IPS-11a (cell line): ENCODE data around the gene BRPF1.
A peak's percentile ranks its signal among the peaks of the same experiment; 100 is the strongest.

Experiments
- H3K4me3 ChIP-seq: one replicate; pipeline ENCODE4 v1.5.1; 2013; ENCODE audit warnings: low read depth, low read length, control low read depth

BRPF1 gene

DNA sequence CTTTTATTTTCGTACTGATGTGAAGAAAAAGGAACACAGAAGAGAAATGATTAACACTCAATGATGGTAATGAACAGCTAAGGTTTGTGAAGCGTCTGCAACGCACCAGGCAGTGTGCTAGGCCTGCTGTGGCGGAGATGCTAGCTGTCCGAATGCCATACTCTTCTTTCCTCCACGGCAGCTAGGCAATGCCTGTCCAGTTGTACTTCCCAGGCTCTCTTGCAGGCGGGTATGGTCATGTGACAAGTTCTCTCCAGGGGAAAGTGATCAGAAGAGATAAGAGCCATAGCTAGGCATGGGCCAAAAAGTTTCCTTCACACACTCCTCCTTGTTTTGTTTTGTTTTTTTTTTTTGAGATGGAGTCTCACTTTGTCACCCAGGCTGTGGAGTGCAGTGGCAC is 54.1 kb downstream of the BRPF1 start:
- no peak overlapping the region for H3K4me3 ChIP-seq

DNA sequence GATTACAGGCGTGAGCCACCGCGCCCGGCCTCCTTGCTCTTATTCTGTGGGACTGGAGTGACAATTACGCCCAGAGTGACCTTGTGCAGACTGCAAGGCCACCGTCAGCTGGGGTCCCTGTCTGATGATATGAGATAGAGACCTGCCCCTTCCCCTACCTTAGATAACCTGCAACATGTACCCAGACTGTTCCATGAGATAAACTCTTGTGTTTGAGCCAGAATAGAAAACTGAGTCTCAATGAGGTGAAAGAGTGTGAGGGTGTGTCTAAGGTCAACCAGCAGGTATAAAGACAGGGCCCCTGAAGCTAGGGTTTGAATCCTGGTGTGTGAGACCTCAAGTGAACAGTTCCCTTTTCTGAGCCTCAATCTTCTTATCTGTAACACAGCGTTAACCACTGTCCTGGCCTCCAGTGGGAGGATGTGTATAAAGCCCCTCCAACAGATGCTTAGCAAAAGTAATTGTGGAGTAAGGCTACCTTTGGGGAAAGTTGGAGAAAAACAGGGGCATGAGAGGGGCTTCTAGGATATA is 54.7 kb downstream of the BRPF1 start:
- no peak overlapping the region for H3K4me3 ChIP-seq

DNA sequence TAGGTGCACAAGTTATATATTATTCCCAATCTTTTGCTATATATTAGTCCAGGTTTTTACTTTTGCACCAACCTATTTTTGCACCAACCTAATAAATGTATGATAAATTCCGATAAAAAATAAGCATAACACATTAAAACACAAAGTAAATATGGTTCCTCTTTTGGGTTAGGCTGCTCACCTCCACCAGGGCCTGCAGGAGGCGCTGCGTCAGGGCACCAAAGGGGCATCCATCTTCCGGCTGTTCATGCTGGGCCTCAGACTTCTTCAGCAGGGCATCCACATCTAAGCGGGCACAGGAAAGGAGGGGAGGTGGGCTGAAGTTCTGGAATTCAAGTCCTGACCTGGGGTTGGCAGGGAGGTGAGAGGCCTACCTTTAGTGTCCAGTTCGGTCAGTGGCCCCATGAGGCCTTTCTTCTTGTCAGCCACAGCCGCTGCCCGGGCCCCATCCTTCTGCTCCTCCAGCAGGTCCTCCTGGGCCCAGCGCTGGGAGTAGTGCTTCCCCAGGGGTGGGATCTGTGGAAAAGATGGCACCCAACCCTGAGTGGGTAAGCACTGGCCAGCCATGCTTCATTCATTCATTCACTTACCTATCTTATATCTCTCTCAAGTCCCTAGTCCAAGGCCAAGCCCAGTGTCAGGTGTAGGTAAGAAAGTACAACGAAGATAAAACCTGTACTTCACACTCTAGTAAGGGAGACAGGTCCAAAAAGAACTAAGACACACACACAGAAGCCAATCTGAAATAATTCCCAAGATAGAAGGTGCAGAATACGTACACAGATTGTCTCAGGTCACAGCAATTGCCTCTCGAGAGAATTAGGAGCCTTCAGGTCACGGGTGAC is 55.5 kb downstream of the BRPF1 start:
- no peak overlapping the region for H3K4me3 ChIP-seq

DNA sequence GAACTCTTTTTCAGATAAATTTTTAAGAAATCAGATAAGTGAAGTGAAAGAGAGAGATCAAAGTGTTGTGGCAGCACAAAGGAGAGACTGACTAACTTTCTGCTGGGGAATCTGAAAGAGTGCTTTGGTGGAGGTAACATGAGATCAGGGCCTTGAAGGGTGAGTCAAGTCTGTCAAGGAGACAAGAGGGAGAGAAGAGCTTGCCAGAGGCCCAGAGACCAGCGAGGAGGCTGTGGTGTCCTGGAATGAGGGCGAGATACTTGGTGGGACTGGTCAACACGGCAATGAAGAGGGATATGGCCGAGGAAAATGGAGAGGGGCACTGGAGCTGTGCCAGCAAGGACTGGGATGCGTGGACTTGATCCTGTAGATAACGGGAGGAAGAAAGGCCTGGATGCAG is 56.2 kb downstream of the BRPF1 start:
- H3K4me3 ChIP-seq, result no peak overlapping the region

DNA sequence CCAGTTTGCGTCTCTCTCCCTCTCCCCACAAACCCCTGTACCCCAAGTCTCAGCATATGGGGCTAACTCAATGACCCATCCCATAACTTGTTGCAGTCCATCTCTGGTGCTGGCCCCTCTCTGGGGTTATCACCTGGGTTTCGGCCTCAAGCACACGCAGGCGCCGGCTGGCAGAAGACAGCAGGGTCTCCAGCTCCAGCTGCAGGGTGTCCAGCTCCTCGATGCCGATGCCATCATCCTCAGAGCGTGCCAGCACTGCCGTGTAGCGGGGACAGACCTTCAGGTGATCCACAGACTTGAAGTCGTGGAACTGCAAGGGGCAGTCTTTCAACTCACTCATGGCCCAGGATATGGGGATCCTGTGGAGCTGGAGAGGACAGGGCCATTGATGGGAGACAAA is 59.6 kb downstream of the BRPF1 start:
- H3K4me3 ChIP-seq, result no peak overlapping the region

DNA sequence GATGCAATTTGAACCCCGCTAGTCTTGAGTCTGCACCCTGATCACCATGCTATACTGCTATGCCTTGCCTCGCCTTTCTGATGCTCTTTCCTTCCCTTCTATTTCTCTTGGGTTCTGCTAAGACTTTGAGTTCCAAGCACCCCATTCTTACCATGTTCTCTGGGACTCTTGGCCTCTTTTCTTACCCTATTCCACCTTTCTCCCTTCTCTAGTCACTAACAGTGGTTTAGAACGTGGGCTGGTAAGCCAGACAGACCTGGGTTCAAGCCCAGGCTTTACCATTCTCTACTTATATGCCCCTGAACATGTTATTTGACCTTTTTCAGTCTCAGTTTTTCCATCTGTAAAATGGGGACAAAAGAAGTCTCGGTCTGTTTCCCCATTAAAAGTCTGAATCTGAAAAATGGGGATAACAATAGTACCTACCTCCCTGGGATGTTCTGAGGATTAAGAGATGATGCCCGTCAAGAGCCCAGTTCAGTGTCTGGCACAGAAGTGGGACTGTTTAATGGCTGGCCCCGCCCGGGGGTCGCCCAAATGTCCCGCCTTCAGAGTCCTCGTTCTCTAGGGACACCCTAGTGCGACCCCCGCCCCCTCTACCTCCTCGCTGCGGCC is 60.4 kb downstream of the BRPF1 start:
- peak overlapping the region; percentile 99 for H3K4me3 ChIP-seq

DNA sequence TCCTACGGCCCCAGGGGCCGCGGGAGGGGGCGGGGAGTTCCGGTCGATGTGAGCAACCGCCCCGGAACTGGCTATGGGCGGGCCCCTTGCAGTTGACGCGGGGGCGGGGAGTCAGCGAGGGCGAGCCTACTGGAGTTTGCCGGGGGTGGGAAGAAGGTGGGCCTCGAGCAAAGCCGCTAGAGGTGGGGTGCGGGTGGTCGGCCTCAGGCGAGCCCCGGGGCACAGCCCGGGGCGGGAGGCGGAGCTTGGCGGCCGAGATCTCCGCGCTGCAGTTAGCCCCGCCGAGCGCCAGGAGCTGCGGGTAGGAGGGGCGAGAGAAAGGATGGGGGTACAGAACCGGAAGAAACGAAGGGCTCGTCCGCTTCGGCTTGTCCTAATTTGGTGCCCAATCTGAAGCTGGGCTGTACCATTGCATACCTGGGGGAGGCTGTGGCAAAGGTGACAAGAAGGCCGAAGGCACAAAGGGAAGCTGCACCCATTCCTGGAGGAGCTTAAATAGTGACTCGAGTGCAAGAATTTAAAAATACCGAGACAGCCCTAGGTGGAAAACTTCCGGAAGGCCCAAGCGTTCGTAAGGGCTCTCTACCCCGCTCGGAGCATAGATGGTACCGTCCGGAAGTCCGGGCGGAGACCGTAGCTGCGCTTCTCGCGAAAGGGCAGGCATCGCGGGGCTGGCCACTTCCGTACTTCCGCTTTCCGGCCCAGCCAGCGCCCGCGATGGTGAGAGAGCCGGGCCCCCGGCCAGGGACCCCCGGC is 61.0 kb downstream of the BRPF1 start, which contains the start of the genes ARPC4 and TADA3:
ARPC4 (plus strand) TSS at position 678 of the 756 bp plus-strand sequence; CDS start at position 718, 40 bp downstream.
TADA3 (minus strand) TSS at position 69 of the 756 bp plus-strand sequence. CDS start 1,007 bp downstream, outside the sequence.
- H3K4me3 ChIP-seq, result peak within 1 kb of the TSS; percentile 99

DNA sequence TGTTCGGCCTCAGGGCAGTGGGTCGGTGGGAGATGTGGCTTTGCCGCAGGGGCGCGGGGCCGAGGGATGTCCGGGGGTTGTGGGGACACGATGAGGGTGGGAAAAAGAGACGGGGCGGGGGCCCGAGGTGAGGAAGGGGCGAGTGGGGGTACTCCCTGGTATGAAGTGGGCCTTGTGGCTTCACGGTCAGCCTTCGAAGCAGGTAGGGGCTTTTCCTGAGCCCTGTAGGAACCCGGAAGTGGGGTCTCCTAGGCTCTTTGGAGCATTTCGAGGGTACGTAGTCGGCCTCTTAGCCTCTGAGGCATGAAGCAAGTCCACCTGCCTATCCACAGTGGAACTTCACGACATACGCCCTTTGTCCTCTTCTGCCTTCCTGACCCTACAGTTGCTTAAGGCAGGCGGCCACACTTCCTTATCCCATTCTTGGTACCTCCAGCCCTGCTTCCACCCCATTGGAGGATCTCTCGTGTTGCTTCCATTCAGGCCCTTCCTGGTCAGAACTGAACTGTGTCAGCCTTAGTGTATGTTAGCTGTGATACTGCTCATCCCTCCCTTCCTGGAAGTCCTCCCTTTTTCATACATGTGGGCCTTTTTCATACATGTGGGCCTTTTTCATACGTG is 61.7 kb downstream of the BRPF1 start:
- peak overlapping the region; percentile 99 for H3K4me3 ChIP-seq

DNA sequence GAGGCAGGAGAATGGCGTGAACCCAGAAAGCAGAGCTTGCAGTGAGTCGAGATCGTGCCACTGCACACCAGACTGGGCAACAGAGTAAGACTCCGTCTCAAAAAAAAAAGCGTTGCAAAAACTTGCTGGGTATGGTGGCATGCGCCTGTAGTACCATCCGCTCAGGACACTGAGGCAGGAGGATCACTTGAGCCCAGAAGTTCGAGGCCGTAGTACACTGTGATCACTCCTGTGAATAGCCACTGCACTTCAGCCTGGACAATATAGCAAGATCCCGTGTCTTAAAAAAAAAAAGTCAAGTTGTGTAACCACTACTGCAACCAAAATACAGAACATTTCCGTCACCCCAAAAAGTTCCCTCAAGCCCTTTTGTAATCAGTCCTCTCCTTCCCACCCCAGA is 62.9 kb downstream of the BRPF1 start:
- H3K4me3 ChIP-seq, result no peak overlapping the region

DNA sequence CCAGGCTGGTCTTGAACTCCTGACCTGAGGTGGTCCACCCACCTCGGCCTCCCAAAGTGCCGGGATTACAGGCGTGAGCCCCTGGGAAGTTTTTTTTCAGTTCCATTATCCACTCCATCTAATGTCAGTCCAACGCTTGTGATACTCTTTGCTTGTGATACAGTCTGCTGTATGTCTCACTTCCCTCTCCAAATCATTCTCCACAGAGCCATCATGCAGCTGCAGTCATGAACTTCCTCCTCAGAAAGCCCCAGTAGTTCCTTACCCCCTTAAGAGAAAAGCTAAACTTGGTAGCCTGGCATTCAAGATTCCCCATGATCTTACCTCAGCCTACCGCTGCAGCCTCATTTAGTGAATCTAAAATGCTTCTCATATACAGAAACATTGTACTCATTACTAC is 63.7 kb downstream of the BRPF1 start:
- no peak overlapping the region for H3K4me3 ChIP-seq

DNA sequence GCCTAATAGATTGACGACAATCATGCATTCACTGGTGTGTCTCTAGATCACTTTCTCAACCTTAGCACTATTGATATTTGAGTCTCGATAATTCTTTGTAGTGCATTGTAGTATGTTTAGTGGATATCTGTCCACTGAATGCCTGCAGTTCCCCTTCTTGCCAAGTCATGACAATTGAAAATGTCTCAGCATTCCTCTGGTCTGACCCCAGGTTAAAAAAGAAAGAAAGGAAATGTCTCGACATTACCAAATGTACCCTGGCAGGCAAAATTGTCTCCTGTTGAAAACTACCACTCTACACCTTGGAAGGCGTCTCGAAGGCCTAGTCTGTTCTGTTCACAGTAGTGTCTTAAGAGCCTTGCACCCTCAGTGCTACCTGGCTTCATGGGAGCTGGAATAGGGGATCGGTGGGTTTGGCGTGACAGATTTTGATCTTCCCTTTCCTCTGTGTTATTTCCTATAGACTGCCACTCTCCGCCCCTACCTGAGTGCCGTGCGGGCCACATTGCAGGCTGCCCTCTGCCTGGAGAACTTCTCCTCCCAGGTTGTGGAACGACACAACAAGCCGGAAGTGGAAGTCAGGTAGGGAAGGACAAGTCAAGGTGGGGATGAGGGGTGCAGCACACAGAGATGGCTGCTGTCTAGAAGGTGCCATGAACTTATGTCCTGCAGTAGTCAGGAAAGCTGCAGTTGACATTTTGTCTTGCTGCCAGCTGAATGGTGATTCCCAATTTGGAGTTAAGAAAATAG is 65.8 kb downstream of the BRPF1 start:
- H3K4me3 ChIP-seq, result no peak overlapping the region
